Astrocyte (in vitro differentiated cells and primary cell): ENCODE results near the gene CMYA5. TPM values are rescaled to one million over a fixed set of nuclear protein-coding genes. Genes with fewer than 3 reads are reported as not detected.

ENCODE experiments used
- DNase-seq: peaks from one replicate; pipeline ENCODE4 v3.0.0-alpha.2; 2010; ENCODE audit warnings: low read depth
- FAIRE-seq: peaks from 2 replicates; lab custom pipeline; 2011; peaks lifted over from hg19 to GRCh38; lab: Jason Lieb, UNC
- H2AFZ ChIP-seq: 2 replicates; pipeline ENCODE4 v1.6.0; 2012; ENCODE audit warnings: low read depth, low read length, inconsistent platforms
- H3K27ac ChIP-seq: 2 replicates; pipeline ENCODE4 v1.5.1; 2011; ENCODE audit warnings: low read depth, low read length, inconsistent platforms
- H3K27me3 ChIP-seq: 2 replicates; pipeline ENCODE4 v1.6.0; 2011; ENCODE audit warnings: low read length, inconsistent platforms; ENCODE audit not compliant: insufficient read depth
- H3K36me3 ChIP-seq: 2 replicates; pipeline ENCODE4 v1.5.1; 2011; ENCODE audit warnings: low read length, inconsistent platforms; ENCODE audit not compliant: insufficient read depth
- H3K4me1 ChIP-seq: 2 replicates; pipeline ENCODE4 v1.5.1; 2011; ENCODE audit warnings: low read length, inconsistent platforms; ENCODE audit not compliant: insufficient read depth
- H3K4me2 ChIP-seq: 2 replicates; pipeline ENCODE4 v1.6.0; 2012; ENCODE audit warnings: low read length, inconsistent platforms
- H3K4me3 ChIP-seq: 2 replicates; pipeline ENCODE4 v1.5.1; 2011; ENCODE audit warnings: low read depth, mild to moderate bottlenecking, low read length, inconsistent platforms; ENCODE audit not compliant: insufficient read depth
- H3K79me2 ChIP-seq: 2 replicates; pipeline ENCODE4 v1.6.0; 2012; ENCODE audit warnings: mild to moderate bottlenecking, low read length, inconsistent platforms; ENCODE audit not compliant: insufficient read depth
- H3K9ac ChIP-seq: 2 replicates; pipeline ENCODE4 v1.6.0; 2012; ENCODE audit warnings: mild to moderate bottlenecking, low read length, inconsistent platforms
- H3K9me3 ChIP-seq: 2 replicates; pipeline ENCODE4 v1.5.1; 2012; ENCODE audit warnings: low read depth, mild to moderate bottlenecking, low read length, inconsistent platforms; ENCODE audit not compliant: insufficient read depth
- H4K20me1 ChIP-seq: 2 replicates; pipeline ENCODE4 v1.6.0; 2012; ENCODE audit warnings: low read length, inconsistent platforms; ENCODE audit not compliant: insufficient read depth
- H3K27ac Mint-ChIP-seq: one replicate; pipeline ENCODE4 v1.8.0; 2021; ENCODE audit warnings: mild to moderate bottlenecking, mixed read lengths; ENCODE audit not compliant: unreplicated experiment
- H3K27me3 Mint-ChIP-seq: one replicate; pipeline ENCODE4 v1.8.0; 2021; ENCODE audit warnings: low read depth, mixed read lengths; ENCODE audit not compliant: unreplicated experiment
- H3K36me3 Mint-ChIP-seq: one replicate; pipeline ENCODE4 v1.8.0; 2021; ENCODE audit warnings: low read depth, mixed read lengths; ENCODE audit not compliant: unreplicated experiment
- H3K4me1 Mint-ChIP-seq: one replicate; pipeline ENCODE4 v1.8.0; 2021; ENCODE audit warnings: low read depth, mixed read lengths; ENCODE audit not compliant: unreplicated experiment
- H3K4me3 Mint-ChIP-seq: one replicate; pipeline ENCODE4 v1.8.0; 2021; ENCODE audit warnings: mild to moderate bottlenecking, moderate library complexity, mixed read lengths; ENCODE audit not compliant: unreplicated experiment
- H3K9me3 Mint-ChIP-seq: one replicate; pipeline ENCODE4 v1.8.0; 2021; ENCODE audit warnings: mild to moderate bottlenecking, mixed read lengths; ENCODE audit not compliant: unreplicated experiment
- CTCF ChIP-seq: IDR thresholded peaks from 2 replicates; pipeline ENCODE4 v1.5.1; 2011; ENCODE audit warnings: low read depth, mild to moderate bottlenecking, inconsistent platforms, low read length, moderate library complexity; ENCODE audit not compliant: insufficient read depth
- EZH2 ChIP-seq: IDR thresholded peaks from 2 replicates; pipeline ENCODE4 v1.6.1; 2012; ENCODE audit warnings: mild to moderate bottlenecking, low read length, inconsistent platforms; ENCODE audit not compliant: insufficient read depth
- total RNA-seq: library from RNA; stranded (reverse); gene quantifications from 2 replicates; pipeline ENCODE4 v1.2.1, GENCODE V29; 2021

The CMYA5 gene
- total RNA-seq, 1 donor from 2014 or later: 1.2 TPM

GRCh38 chr5:79800979-79801827 is 111.6 kb downstream of the CMYA5 start:
- Histone ChIP-seq H3K27ac (no peak overlapping the region), H3K79me2 (no peaks in the 10 kb centered on the region), H3K9me3 (peaks cover 2% of the 10 kb centered on the region), H2AFZ (no peak overlapping the region), H3K27me3 (no peaks in the 10 kb centered on the region), H3K4me3 (no peak overlapping the region), H3K9ac (no peak overlapping the region), H4K20me1 (no peaks in the 10 kb centered on the region), H3K36me3 (no peaks in the 10 kb centered on the region), H3K4me2 (no peak overlapping the region), H3K4me1 (no peaks in the 10 kb centered on the region)
- no peak overlapping the region for H3K4me3 Mint-ChIP-seq
- no peak for TF ChIP-seq EZH2
- no peak for TF ChIP-seq CTCF
- no peaks in the 10 kb centered on the region for H3K36me3 Mint-ChIP-seq
- DNase-seq (no peak), FAIRE-seq (no peak)
- H3K9me3 Mint-ChIP-seq: peaks cover 2% of the 10 kb centered on the region
- H3K27ac Mint-ChIP-seq: no peak overlapping the region
- no peaks in the 10 kb centered on the region for H3K4me1 Mint-ChIP-seq
- no peaks in the 10 kb centered on the region for H3K27me3 Mint-ChIP-seq

- FAIRE-seq (no peak), DNase-seq (no peak)
- Histone ChIP-seq H3K36me3 (no peaks in the 10 kb centered on the region), H4K20me1 (no peaks in the 10 kb centered on the region), H3K27ac (no peak overlapping the region), H3K9ac (no peak overlapping the region), H3K4me2 (no peak overlapping the region), H3K4me3 (no peak overlapping the region), H3K27me3 (no peaks in the 10 kb centered on the region), H3K9me3 (peaks cover 2% of the 10 kb centered on the region), H2AFZ (no peak overlapping the region), H3K79me2 (no peaks in the 10 kb centered on the region), H3K4me1 (no peaks in the 10 kb centered on the region)
- H3K4me3 Mint-ChIP-seq: no peak overlapping the region
- H3K9me3 Mint-ChIP-seq: peaks cover 2% of the 10 kb centered on the region
- H3K27ac Mint-ChIP-seq: no peak overlapping the region
- H3K4me1 Mint-ChIP-seq: no peaks in the 10 kb centered on the region
- H3K27me3 Mint-ChIP-seq: no peaks in the 10 kb centered on the region
- TF ChIP-seq EZH2 (no peak), CTCF (no peak)
- H3K36me3 Mint-ChIP-seq: no peaks in the 10 kb centered on the region
These were observed 112.8 kb downstream of the CMYA5 start for GRCh38 chr5:79802406-79802805.

- Mint-ChIP-seq H3K27me3 (no peaks in the 10 kb centered on the region), H3K36me3 (no peaks in the 10 kb centered on the region), H3K4me3 (no peak overlapping the region), H3K27ac (no peak overlapping the region), H3K4me1 (no peaks in the 10 kb centered on the region), H3K9me3 (peaks cover 2% of the 10 kb centered on the region)
- Histone ChIP-seq H3K4me2 (no peak overlapping the region), H3K4me1 (no peaks in the 10 kb centered on the region), H3K4me3 (no peak overlapping the region), H3K27me3 (no peaks in the 10 kb centered on the region), H4K20me1 (no peaks in the 10 kb centered on the region), H3K9ac (no peak overlapping the region), H3K9me3 (no peaks in the 10 kb centered on the region), H2AFZ (no peak overlapping the region), H3K27ac (no peak overlapping the region), H3K36me3 (no peaks in the 10 kb centered on the region), H3K79me2 (no peaks in the 10 kb centered on the region)
- no peak for TF ChIP-seq EZH2
- no peak for TF ChIP-seq CTCF
- DNase-seq (no peak), FAIRE-seq (no peak)
These were observed 113.4 kb downstream of the CMYA5 start for GRCh38 chr5:79803007-79803406.
